Cardiac muscle cell (in vitro differentiated cells and primary cell): Measurements from ENCODE around the gene ADIG. TPM values are rescaled to one million over a fixed set of nuclear protein-coding genes. Genes with fewer than 3 reads are reported as not detected.
"Not testable (repeated sequence)": the region's sequence is repeated elsewhere in the genome, so short reads cannot be mapped to it uniquely, and the experiment has no call there.

ENCODE experiments used
- DNase-seq, 2 donors: peaks; one replicate each; pipeline versions ENCODE4 v3.0.0 to v3.0.0-alpha.2; 2010 to 2017; ENCODE audit warnings: low read depth in 1 of 2, low spot score in 1 of 2
- H3K27ac ChIP-seq: fragments of 200-600 bp; sonication (generic); 2 replicates; pipeline ENCODE4 v1.5.1; 2016
- H3K27me3 ChIP-seq: fragments of 200-600 bp; sonication (generic); 2 replicates; pipeline ENCODE4 v1.6.0; 2016; ENCODE audit warnings: control low read depth
- H3K36me3 ChIP-seq: fragments of 200-600 bp; sonication (generic); 2 replicates; pipeline ENCODE4 v1.5.1; 2016; ENCODE audit warnings: control low read depth
- H3K4me1 ChIP-seq: fragments of 200-600 bp; sonication (generic); 2 replicates; pipeline ENCODE4 v1.8.1; 2017; ENCODE audit warnings: low read depth, mild to moderate bottlenecking, mixed run types
- H3K4me3 ChIP-seq: fragments of 200-600 bp; sonication (generic); 2 replicates; pipeline ENCODE4 v1.5.1; 2016; ENCODE audit warnings: mild to moderate bottlenecking
- H3K9me3 ChIP-seq: fragments of 200-600 bp; sonication (generic); 2 replicates; pipeline ENCODE4 v1.5.1; 2017; ENCODE audit warnings: low read depth, mild to moderate bottlenecking, control low read depth
- polyA plus RNA-seq: library from polyadenylated mRNA; unstranded; fragments of >200 nt; fragmentation: Nextera tagmentation; extraction: Ambion mirVana; gene quantifications from 2 replicates; pipeline ENCODE4 v1.2.1, GENCODE V29; 2016
- total RNA-seq: library from RNA; depleted of rRNA; stranded (reverse); fragments of >200 nt; gene quantifications from 2 replicates; pipeline ENCODE4 v1.2.3, GENCODE V29; 2016
- TF ChIP-seq, protein P1 (sequence below): IDR thresholded peaks from 2 replicates; pipeline ENCODE4 v1.5.1; 2012; ENCODE audit warnings: low read depth, mild to moderate bottlenecking, low read length

The ADIG gene
- total and polyA plus RNA-seq, 2 experiments from 2014 or later: not detected

- no peak for DNase-seq
- Histone ChIP-seq H3K4me1 (no peaks in the 10 kb centered on the region), H3K9me3 (no peaks in the 10 kb centered on the region), H3K36me3 (no peaks in the 10 kb centered on the region), H3K27me3 (no peaks in the 10 kb centered on the region), H3K4me3 (no peak overlapping the region), H3K27ac (no peak overlapping the region)
- TF ChIP-seq, protein P1, sequence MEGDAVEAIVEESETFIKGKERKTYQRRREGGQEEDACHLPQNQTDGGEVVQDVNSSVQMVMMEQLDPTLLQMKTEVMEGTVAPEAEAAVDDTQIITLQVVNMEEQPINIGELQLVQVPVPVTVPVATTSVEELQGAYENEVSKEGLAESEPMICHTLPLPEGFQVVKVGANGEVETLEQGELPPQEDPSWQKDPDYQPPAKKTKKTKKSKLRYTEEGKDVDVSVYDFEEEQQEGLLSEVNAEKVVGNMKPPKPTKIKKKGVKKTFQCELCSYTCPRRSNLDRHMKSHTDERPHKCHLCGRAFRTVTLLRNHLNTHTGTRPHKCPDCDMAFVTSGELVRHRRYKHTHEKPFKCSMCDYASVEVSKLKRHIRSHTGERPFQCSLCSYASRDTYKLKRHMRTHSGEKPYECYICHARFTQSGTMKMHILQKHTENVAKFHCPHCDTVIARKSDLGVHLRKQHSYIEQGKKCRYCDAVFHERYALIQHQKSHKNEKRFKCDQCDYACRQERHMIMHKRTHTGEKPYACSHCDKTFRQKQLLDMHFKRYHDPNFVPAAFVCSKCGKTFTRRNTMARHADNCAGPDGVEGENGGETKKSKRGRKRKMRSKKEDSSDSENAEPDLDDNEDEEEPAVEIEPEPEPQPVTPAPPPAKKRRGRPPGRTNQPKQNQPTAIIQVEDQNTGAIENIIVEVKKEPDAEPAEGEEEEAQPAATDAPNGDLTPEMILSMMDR: no peak
These were observed 9.1 kb downstream of the ADIG start for GRCh38 chr20:38589967-38590675.

DNA sequence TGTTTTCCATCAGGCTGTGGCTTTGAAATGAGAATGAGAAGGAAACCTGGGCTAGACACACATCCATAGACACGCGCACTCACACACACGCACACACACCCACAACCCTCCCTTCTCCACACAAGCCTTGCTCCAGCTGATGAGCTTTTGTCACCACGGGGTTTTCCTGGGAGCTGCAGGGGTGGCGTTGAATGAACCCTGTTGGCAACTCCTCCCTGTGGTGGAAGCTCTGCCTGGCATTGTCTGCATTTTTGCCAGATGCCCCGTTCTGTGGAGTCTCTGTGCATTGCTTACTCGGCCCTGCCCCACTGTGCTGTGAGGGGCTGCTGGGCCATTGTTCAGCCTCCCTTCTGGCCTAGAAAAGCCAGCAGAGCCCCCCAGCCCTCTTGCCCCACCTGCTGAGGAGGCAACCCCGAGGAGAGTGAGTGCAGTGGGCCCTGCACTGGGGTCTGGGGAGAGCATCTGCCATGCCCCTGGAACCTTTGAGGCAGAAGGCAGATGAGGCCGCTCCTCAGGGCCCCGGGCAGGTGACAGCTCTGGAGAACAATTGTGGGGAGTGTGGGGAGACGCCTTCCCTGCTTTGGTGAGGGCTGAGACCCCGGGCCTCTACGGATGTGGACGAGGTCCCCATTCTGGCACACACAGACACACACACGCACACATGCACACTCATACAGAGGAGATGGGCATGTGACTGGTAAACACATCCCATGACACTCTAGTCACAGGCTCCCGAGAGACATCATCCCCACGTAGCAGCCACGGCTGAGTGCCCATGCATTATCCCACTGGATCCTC is 9.9 kb downstream of the ADIG start:
- no peak overlapping the region for H3K4me3 ChIP-seq
- H3K4me1 ChIP-seq: no peaks in the 10 kb centered on the region
- DNase-seq: no peak
- no peak overlapping the region for H3K27ac ChIP-seq
- no peaks in the 10 kb centered on the region for H3K36me3 ChIP-seq
- H3K27me3 ChIP-seq: no peaks in the 10 kb centered on the region
- H3K9me3 ChIP-seq: no peaks in the 10 kb centered on the region
- TF ChIP-seq, protein P1: no peak

- H3K4me3 ChIP-seq: no peak overlapping the region
- H3K36me3 ChIP-seq: no peaks in the 10 kb centered on the region
- TF ChIP-seq, protein P1: no peak
- no peak for DNase-seq
- no peaks in the 10 kb centered on the region for H3K4me1 ChIP-seq
- H3K9me3 ChIP-seq: no peaks in the 10 kb centered on the region
- no peaks in the 10 kb centered on the region for H3K27me3 ChIP-seq
- no peak overlapping the region for H3K27ac ChIP-seq
These were observed 10.7 kb downstream of the ADIG start for GRCh38 chr20:38591474-38592410.

GRCh38 chr20:38592411-38592790 is 11.4 kb downstream of the ADIG start:
- H3K27me3 ChIP-seq, H3K4me3 ChIP-seq, H3K27ac ChIP-seq, H3K4me1 ChIP-seq, H3K36me3 ChIP-seq, DNase-seq, H3K9me3 ChIP-seq: not testable (repeated sequence)

DNA sequence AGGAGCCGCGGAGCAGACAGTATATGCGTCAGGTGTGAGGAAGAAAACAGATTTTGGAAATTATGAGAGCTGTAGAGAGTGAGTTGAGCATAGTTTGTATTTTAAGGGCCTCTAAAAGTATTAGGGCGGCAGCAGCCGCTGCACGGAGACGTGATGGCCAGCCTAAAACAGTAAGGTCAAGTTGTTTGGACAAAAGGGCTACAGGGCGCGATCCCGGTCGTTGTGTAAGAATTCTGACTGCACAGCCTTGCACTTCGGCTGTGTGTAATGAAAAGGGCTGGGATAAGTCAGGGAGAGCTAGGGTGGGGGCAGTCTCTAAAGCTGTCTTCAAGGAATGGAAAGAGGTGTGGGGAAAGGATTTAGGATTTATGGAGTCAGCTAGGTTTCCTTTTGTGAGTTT is 13.3 kb downstream of the ADIG start:
- not testable (repeated sequence) for H3K27me3 ChIP-seq, H3K4me1 ChIP-seq, H3K4me3 ChIP-seq, H3K9me3 ChIP-seq, H3K36me3 ChIP-seq, H3K27ac ChIP-seq, DNase-seq

GRCh38 chr20:38595886-38596285 is 14.9 kb downstream of the ADIG start:
- not testable (repeated sequence) for H3K36me3 ChIP-seq, H3K4me3 ChIP-seq, DNase-seq, H3K27me3 ChIP-seq, H3K27ac ChIP-seq, H3K9me3 ChIP-seq, H3K4me1 ChIP-seq
